HepG2 (cell line): Measurements from ENCODE around the gene DOCK2. TPM values are rescaled to one million over a fixed set of nuclear protein-coding genes. Genes with fewer than 3 reads are reported as not detected.

Experiments
- ATAC-seq: fragments of 200-7000 bp; cut with Tn5 transposase; 3 replicates; pipeline ENCODE4 v1.9.1; 2020; ENCODE audit warnings: mild to moderate bottlenecking, moderate library complexity
- BruUV-seq: library from RNA; stranded (reverse); fragments of 400-500 nt; replicated peaks from 2 replicates; lab custom pipeline; 2021; lab: Mats Ljungman, UMichigan
- CTCF ChIA-PET: fragments of 300-600 bp; formaldehyde crosslinking; extraction: SDS; loops from one replicate; lab custom pipeline; 2021; ENCODE audit warnings: low total read pairs, inconsistent platforms, low intra/inter-chr PET ratio; lab: Yijun Ruan, JAX
- POLR2A ChIA-PET: fragments of 350-600 bp; sonication (Branson Sonifier 250); formaldehyde crosslinking; loops from one replicate; lab custom pipeline; 2020; ENCODE audit warnings: antibody characterized with exemption, inconsistent platforms; lab: Yijun Ruan, JAX
- DNase-seq: peaks from one replicate; pipeline ENCODE4 v3.0.0-alpha.2; 2015; ENCODE audit warnings: low spot score
- FAIRE-seq: peaks from 3 replicates; lab custom pipeline; 2011; peaks lifted over from hg19 to GRCh38; lab: Jason Lieb, UNC
- H2AFZ ChIP-seq: one replicate; pipeline ENCODE4 v1.6.1; 2011; ENCODE audit warnings: low read length, inconsistent platforms
- H3K27ac ChIP-seq: fragments of 300-600 bp; 3 replicates; pipeline ENCODE4 v1.8.0; 2011; ENCODE audit warnings: mixed run types, mild to moderate bottlenecking, mixed read lengths, low read length, inconsistent platforms; ENCODE audit not compliant: insufficient read depth; ENCODE audit errors: extremely low read length
- H3K27me3 ChIP-seq, 2 experiments: fragments of 200-600 bp in 1 of 2; 2 replicates in 1 of 2; 3 replicates in 1 of 2; pipeline versions ENCODE4 v1.6.0 to v1.8.0; 2011; ENCODE audit warnings: low read length in 2 of 2, mild to moderate bottlenecking in 2 of 2, moderate library complexity in 2 of 2, inconsistent platforms in 1 of 2; ENCODE audit not compliant: insufficient read depth in 2 of 2, control insufficient read depth in 1 of 2
- H3K36me3 ChIP-seq, 2 experiments: fragments of 200-600 bp in 1 of 2; replicated peaks in 1 of 2; 2 replicates in 1 of 2; 3 replicates in 1 of 2; pipeline versions ENCODE4 v1.5.1 to v1.8.0; 2011; ENCODE audit warnings: low read length in 2 of 2, inconsistent platforms in 1 of 2; ENCODE audit not compliant: insufficient read depth in 2 of 2, control insufficient read depth in 1 of 2
- H3K4me1 ChIP-seq: 2 replicates; pipeline ENCODE4 v1.5.1; 2012; ENCODE audit warnings: low read length, inconsistent platforms; ENCODE audit not compliant: insufficient read depth
- H3K4me2 ChIP-seq: 2 replicates; pipeline ENCODE4 v1.6.0; 2011; ENCODE audit warnings: low read depth, low read length, inconsistent platforms
- H3K4me3 ChIP-seq, 3 experiments: fragments of 200-600 bp in 1 of 3; sonication (generic), shearing (Covaris generic) in 1 of 3; replicated peaks in 1 of 3; 2 replicates each; pipeline ENCODE4 v1.5.1; 2011 to 2016; ENCODE audit warnings: low read length in 3 of 3, inconsistent platforms in 2 of 3, low read depth in 2 of 3, mild to moderate bottlenecking in 2 of 3, control low read depth in 1 of 3, mixed read lengths in 1 of 3; ENCODE audit not compliant: insufficient read depth in 1 of 3
- H3K79me2 ChIP-seq: one replicate; pipeline ENCODE4 v1.6.1; 2011; ENCODE audit warnings: low read length, inconsistent platforms; ENCODE audit not compliant: insufficient read depth
- H3K9ac ChIP-seq: 2 replicates; pipeline ENCODE4 v1.6.0; 2011; ENCODE audit warnings: mild to moderate bottlenecking, low read depth, low read length, inconsistent platforms; ENCODE audit not compliant: insufficient read depth
- H3K9me3 ChIP-seq: 2 replicates; pipeline ENCODE4 v1.5.1; 2012; ENCODE audit warnings: mild to moderate bottlenecking, low read length
- H4K20me1 ChIP-seq: 2 replicates; pipeline ENCODE4 v1.6.0; 2011; ENCODE audit warnings: inconsistent platforms, mild to moderate bottlenecking, low read length, moderate library complexity; ENCODE audit not compliant: insufficient read depth
- GTF3A ChIP-seq: sonication (generic); formaldehyde crosslinking; conservative IDR thresholded peaks from 2 replicates; pipeline ENCODE4 v1.4.0; 2020; ENCODE audit warnings: mild to moderate bottlenecking, missing genetic modification reagents
- IRF2 ChIP-seq: IDR thresholded peaks from 2 replicates; pipeline ENCODE4 v1.6.1; 2018; ENCODE audit warnings: missing genetic modification reagents, missing compliant biosample characterization
- KDM6A ChIP-seq: IDR thresholded peaks from 2 replicates; pipeline ENCODE4 v1.6.1; 2016; ENCODE audit warnings: low read depth
- NR1H2 ChIP-seq: sonication (generic); formaldehyde crosslinking; IDR thresholded peaks from 2 replicates; pipeline ENCODE4 v1.8.1; 2022; ENCODE audit warnings: low read depth, missing genetic modification reagents, borderline replicate concordance
- SPEN ChIP-seq: sonication (generic); formaldehyde crosslinking; IDR thresholded peaks from 2 replicates; pipeline ENCODE4 v1.5.1; 2020; ENCODE audit warnings: low read depth, mild to moderate bottlenecking, missing genetic modification reagents
- ZNF138 ChIP-seq: sonication (generic); formaldehyde crosslinking; IDR thresholded peaks from 2 replicates; pipeline ENCODE4 v1.5.0; 2020; ENCODE audit warnings: mild to moderate bottlenecking, low read depth, missing genetic modification reagents
- ZNF646 ChIP-seq: sonication (generic); formaldehyde crosslinking; IDR thresholded peaks from 2 replicates; pipeline ENCODE4 v1.9.0; 2021; ENCODE audit warnings: mild to moderate bottlenecking, missing genetic modification reagents
- WGBS: methylation state at CpG from one replicate; pipeline ENCODE4 v1.1.6; 2017; ENCODE audit warnings: low lambda C conversion rate; 5-methylcytosine and 5-hydroxymethylcytosine counted together
- in situ Hi-C: cut with HindIII; loops from 2 replicates; pipeline ENCODE4 v1.10.0; 2017; ENCODE audit warnings: low pct_unique_long_range_greater_than_20kb; ENCODE audit not compliant: extremely low pct_ligation_motif_present
- intact Hi-C: fragments of 100-400 bp; cut with micrococcal nuclease; formaldehyde crosslinking; loops from one replicate; pipeline ENCODE4 v1.10.0; 2022; ENCODE audit not compliant: unreplicated experiment
- polyA plus RNA-seq, 8 experiments: library from polyadenylated mRNA; depleted of rRNA in 3 of 8; stranded (reverse) in 7 of 8; unstranded in 1 of 8; fragments of >200 nt; fragmentation: Illumina TruSeq in 4 of 8; extraction: Trizol in 4 of 8; gene quantifications; 2 replicates each; pipeline versions ENCODE4 v1.2.1 to v1.2.3, GENCODE V29; 2011 to 2016; ENCODE audit warnings: low read depth in 4 of 8, missing spikeins in 1 of 8, mixed read lengths in 1 of 8; ENCODE audit not compliant: insufficient read depth in 1 of 8
- total RNA-seq, 5 experiments: library from RNA; depleted of rRNA; stranded (reverse); fragments of >200 nt; fragmentation: Illumina TruSeq; extraction: Trizol; gene quantifications; 2 replicates each; pipeline ENCODE4 v1.2.3, GENCODE V29; 2016; ENCODE audit warnings: low read depth in 1 of 5

Gene DOCK2
- total and polyA plus RNA-seq, 2 of the 13 experiments (the other 11 are each of a cell fraction or from before 2014, with no cell fraction given), result not detected

GRCh38 chr5:169627551-169627950, 9.5 kb upstream of the DOCK2 start:
- Histone ChIP-seq H2AFZ (no peak overlapping the region), H3K27ac (no peak overlapping the region), H3K79me2 (no peaks in the 10 kb centered on the region), H4K20me1 (no peaks in the 10 kb centered on the region), H3K27me3 (no peaks in the 10 kb centered on the region), H3K4me1 (no peaks in the 10 kb centered on the region), H3K36me3 (no peaks in the 10 kb centered on the region), H3K9ac (no peak overlapping the region), H3K4me3 (no peak overlapping the region), H3K9me3 (no peaks in the 10 kb centered on the region), H3K4me2 (no peak overlapping the region)
- BruUV-seq, result no TSS peak
- in situ Hi-C loops (no loop called here), intact Hi-C loops (no loop called here)
- no peak for TF ChIP-seq NR1H2
- no peak for TF ChIP-seq ZNF138
- no peak for TF ChIP-seq GTF3A (CRISPR knock-in tag)
- no peak for TF ChIP-seq IRF2 (CRISPR knock-in tag)
- no peak for TF ChIP-seq SPEN (CRISPR knock-in tag)
- TF ChIP-seq KDM6A, result no peak
- no peak for TF ChIP-seq ZNF646 (CRISPR knock-in tag)
- FAIRE-seq (no peak), ATAC-seq (no peak), DNase-seq (no peak)
- ChIA-PET CTCF (no interaction called here), POLR2A (no interaction called here)
- 0% methylated on average over 3 of the region's 3 CpGs for WGBS
